Bronchial epithelial cell (primary cell): ENCODE results near the gene PATZ1. TPM values are rescaled to one million over a fixed set of nuclear protein-coding genes. Genes with fewer than 3 reads are reported as not detected.

ENCODE experiments used
- DNase-seq: peaks from one replicate; pipeline ENCODE4 v3.0.0-alpha.2; 2010; ENCODE audit warnings: low read depth
- FAIRE-seq: peaks from 2 replicates; lab custom pipeline; 2011; peaks lifted over from hg19 to GRCh38; lab: Jason Lieb, UNC
- H3K27me3 ChIP-seq: 2 replicates; pipeline ENCODE4 v1.5.1; 2011; ENCODE audit warnings: low read length; ENCODE audit not compliant: control insufficient read depth, insufficient read depth
- H3K36me3 ChIP-seq: 2 replicates; pipeline ENCODE4 v1.5.1; 2011; ENCODE audit warnings: low read length; ENCODE audit not compliant: control insufficient read depth, insufficient read depth
- H3K4me3 ChIP-seq: 2 replicates; pipeline ENCODE4 v1.5.1; 2011; ENCODE audit warnings: mild to moderate bottlenecking, low read depth, low read length, control low read depth
- CTCF ChIP-seq: IDR thresholded peaks from 2 replicates; pipeline ENCODE4 v1.5.1; 2011; ENCODE audit warnings: mild to moderate bottlenecking, moderate library complexity, low read length, control low read depth, inconsistent platforms; ENCODE audit not compliant: insufficient read depth, severe bottlenecking
- total RNA-seq: library from RNA; depleted of rRNA; stranded (reverse); fragments of >200 nt; gene quantifications from 2 replicates; pipeline ENCODE4 v1.2.1, GENCODE V29; 2014

PATZ1 gene
- total RNA-seq, 1 donor from 2014 or later: 5.3 TPM

GRCh38 chr22:31332886-31333285, 13.3 kb downstream of the PATZ1 start:
- FAIRE-seq (peak; percentile 47), DNase-seq (peak; percentile 75)
- H3K36me3 ChIP-seq: peaks cover 4% of the 10 kb centered on the region
- no peak for TF ChIP-seq CTCF
- no peaks in the 10 kb centered on the region for H3K27me3 ChIP-seq
- H3K4me3 ChIP-seq: no peak overlapping the region

- peak; percentile 52 for FAIRE-seq
- no peak for TF ChIP-seq CTCF
Observed at GRCh38 chr22:31332010-31332409, 14.1 kb downstream of the PATZ1 start.

GRCh38 chr22:31329453-31330215, 16.5 kb downstream of the PATZ1 start:
- Histone ChIP-seq H3K36me3 (peaks cover 3% of the 10 kb centered on the region), H3K27me3 (no peaks in the 10 kb centered on the region), H3K4me3 (no peak overlapping the region)
- FAIRE-seq (peak; percentile 89), DNase-seq (no peak)
- no peak for TF ChIP-seq CTCF

More at GRCh38 chr22:31332010-31332409, 14.1 kb downstream of the PATZ1 start:
- Histone ChIP-seq H3K27me3 (no peaks in the 10 kb centered on the region), H3K36me3 (peaks cover 4% of the 10 kb centered on the region), H3K4me3 (no peak overlapping the region)
- no peak for DNase-seq

GRCh38 chr22:31329029-31329428, 17.1 kb downstream of the PATZ1 start:
- TF ChIP-seq CTCF: no peak
- DNase-seq (no peak), FAIRE-seq (no peak)
- H3K27me3 ChIP-seq: no peaks in the 10 kb centered on the region
- H3K4me3 ChIP-seq: no peak overlapping the region
- H3K36me3 ChIP-seq: peaks cover 1% of the 10 kb centered on the region

- Histone ChIP-seq H3K36me3 (peaks cover 1% of the 10 kb centered on the region), H3K4me3 (no peak overlapping the region), H3K27me3 (no peaks in the 10 kb centered on the region)
- no peak for TF ChIP-seq CTCF
- no peak for FAIRE-seq
- DNase-seq: no peak
Observed at GRCh38 chr22:31328544-31328960, 17.6 kb downstream of the PATZ1 start.
